NCI-H526 treated with DMSO at 0.1 percent for 48 hours (cell line): ENCODE results near the gene SLC8B1.

Source experiments
- DNase-seq: peaks from one replicate; lab custom pipeline; 2025; lab: John Stamatoyannopoulos, UW

The SLC8B1 gene

GRCh38 chr12:113318900-113319628 lies 15.8 kb downstream of the SLC8B1 start:
- DNase-seq: no peak

DNA sequence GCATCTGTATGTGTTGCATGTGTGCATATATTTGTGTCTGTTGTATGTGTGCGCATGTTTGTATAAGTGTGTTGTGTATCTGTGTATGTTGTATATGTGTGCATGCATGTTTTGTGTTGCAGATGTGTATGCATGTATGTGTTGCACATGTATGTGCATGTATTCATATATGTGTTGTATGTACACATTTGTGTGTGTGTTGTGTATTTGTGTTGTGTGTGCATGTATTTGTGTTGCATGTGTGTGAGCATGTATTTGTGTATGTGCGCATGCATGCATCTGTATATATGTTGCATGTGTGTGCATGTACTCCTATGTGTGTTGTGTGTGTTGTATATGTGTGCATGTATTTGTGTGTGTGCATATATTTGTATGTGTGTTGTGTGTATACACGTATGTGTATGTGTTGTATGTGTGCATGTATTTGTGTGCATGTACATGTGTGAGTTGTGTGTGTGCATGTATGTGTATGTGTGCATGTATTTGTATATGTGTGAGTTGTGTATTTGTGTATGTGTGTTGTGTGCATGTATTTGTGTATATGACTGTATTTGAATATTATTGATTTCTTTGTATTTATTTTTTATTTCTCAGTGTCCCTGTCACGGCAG lies 16.8 kb downstream of the SLC8B1 start:
- DNase-seq: no peak

DNA sequence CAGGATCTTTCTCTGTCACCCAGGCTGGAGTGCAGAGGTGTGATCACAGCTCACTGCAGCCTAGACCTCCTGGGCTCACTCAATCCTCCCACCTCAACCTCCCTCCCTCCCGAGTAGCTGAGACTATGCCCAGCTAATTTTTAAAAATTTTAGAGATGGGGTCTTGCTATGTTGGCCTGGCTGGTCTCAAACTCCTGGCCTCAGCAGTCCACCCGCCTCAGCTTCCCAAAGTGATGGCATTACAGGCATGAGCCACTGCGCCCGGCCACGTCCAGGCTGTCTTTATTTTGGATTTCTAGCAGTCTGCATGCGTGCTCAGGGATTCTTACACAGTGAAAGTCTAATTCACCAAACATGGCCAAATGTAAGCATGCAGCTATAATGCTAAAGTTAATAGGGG lies 17.8 kb downstream of the SLC8B1 start:
- DNase-seq: no peak

- DNase-seq: no peak
These were observed 18.8 kb downstream of the SLC8B1 start for GRCh38 chr12:113316155-113316554.

DNA sequence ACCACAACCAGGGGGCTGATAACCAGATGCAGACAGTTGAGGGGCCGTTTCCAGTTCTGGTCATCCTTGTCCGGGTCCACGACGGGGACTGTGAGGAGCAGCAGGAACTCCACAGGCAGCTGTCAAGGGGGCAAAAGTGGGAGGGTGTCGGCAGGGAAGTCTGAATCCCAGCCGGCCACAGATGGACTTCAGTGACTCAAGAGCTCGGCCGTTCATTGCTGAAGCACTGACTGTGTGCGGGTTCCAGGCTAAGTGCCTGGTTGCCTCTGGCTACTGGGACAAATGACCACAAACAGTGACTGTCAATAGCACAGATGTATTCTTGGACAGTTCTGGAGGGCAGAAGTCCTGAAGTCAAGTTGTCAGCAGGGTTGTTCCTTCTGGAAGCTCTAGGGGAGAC lies 19.6 kb downstream of the SLC8B1 start:
- no peak for DNase-seq

- no peak for DNase-seq
These were observed 20.8 kb downstream of the SLC8B1 start for GRCh38 chr12:113314121-113314529.

- DNase-seq: peak; percentile 1
These were observed 24.4 kb downstream of the SLC8B1 start for GRCh38 chr12:113310489-113310888.

GRCh38 chr12:113306382-113306781 lies 28.5 kb downstream of the SLC8B1 start:
- no peak for DNase-seq

- no peak for DNase-seq
These were observed 29.5 kb downstream of the SLC8B1 start for GRCh38 chr12:113305281-113305856.

- no peak for DNase-seq
These were observed 31.8 kb downstream of the SLC8B1 start for GRCh38 chr12:113302886-113303640.

DNA sequence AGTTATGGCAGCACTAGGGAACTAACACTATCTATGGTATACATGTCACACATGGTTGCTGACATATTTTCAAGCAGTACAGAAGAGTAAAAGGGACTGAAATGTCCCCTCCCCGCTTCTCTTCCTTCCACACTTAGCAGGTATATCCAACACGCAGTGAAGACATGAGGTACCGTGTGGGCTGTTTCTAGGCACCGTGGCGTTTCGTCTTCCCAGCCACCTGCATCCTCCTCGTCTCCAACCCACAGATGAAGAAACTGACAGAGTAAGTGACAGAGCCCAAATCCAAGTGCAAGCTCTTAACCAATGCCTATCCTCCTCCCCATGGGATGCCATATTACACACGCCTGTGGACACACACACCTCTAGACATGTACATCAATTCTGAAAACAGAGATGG lies 32.4 kb downstream of the SLC8B1 start:
- no peak for DNase-seq

DNA sequence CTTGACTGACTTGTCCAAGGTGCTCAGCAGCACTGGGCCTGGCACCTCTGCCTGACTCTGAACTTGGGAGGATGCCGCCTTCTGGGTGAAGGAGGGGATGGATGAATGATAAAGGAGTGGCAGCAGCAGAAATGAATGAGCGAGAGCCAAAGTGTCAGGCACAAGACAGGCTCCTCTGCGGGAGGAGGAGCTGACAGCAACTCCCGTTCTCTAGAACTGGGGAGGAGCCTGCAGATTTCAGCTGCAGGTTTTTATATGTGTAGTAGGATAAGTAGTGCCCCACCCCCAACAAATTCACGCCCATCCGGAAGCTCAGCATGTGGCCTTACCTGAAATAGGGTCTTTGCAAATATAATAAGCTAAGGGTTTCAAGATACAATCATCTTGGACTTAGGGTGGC lies 33.1 kb downstream of the SLC8B1 start:
- DNase-seq: no peak

- DNase-seq: no peak
These were observed 35.2 kb downstream of the SLC8B1 start for GRCh38 chr12:113299619-113300237.

GRCh38 chr12:113298861-113299545 lies 35.9 kb downstream of the SLC8B1 start:
- no peak for DNase-seq

DNA sequence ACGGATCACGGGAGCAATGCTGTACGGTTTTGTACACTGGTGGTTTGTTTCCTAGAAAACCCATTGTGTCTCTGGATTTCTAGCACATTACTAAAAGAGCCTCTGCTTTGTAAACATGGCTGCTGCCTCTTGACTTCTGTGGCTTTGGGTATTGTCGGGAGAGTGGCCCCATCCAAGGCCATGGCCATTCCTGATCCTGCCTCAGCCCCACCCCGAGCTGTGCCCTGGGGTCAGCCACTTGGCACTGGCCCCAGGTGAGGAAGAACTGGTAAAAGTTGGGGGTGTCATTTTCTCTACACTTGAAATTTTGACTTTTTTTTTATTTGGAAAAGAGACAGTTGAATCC lies 36.5 kb downstream of the SLC8B1 start:
- no peak for DNase-seq

DNA sequence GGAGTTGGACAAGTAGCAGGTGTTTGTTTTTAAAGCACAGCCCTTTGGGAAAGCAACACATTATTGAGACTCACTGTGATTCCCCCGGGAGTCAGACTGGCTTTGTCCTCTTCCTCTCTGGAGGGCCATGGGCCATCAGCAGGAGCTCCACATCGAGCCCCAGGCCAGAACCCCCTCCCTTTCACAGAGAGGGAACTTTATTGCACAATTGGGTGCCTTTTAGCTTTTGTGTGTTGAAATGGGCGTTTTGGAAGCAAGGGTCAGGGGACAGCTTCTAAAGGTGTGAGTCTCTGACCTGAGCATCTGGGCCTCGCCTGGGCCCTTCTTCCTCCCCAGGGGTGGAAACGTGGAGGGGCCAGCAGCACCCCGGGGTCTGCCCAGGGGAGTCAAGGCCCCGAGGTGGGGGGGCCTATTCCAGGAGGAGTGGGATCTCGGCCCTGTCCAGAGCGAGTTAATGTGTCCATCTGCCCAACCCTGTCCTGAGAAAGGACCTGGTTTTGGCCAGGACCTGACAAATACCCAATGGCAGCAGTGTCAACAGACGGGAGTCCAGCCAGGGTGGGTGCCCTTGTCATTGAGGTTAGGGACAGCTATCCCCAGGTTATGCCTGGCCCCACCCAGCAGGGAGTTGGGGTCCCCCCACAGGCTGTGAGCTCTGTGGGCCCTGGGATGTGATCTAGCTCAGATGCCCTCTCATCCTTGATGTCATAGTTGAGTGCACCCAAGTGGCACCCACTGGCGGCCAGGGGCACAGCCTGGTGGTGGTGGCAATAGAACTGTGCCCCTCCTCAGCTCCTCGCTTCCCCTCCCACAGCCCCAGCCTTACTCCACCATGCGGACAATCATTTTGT lies 37.1 kb downstream of the SLC8B1 start:
- no peak for DNase-seq

DNA sequence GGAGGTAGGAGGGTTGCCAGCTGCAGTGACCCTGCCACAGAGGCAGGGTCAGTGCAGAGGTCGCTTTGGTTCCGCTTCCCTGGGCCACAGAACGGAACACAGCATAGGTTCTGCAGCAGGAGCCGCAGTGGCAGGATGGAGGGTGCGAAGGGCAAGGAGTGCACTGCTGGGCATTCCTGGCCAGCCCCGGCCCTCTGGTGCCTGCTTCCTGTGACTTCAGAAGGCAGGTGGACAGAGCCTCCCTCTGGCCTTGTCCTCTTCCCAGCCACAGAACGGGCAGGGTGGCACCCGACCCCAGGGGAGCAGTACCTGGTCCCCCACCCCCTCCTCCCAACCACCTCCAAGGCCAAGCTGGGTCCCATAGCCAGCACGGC lies 37.7 kb downstream of the SLC8B1 start:
- DNase-seq: no peak

DNA sequence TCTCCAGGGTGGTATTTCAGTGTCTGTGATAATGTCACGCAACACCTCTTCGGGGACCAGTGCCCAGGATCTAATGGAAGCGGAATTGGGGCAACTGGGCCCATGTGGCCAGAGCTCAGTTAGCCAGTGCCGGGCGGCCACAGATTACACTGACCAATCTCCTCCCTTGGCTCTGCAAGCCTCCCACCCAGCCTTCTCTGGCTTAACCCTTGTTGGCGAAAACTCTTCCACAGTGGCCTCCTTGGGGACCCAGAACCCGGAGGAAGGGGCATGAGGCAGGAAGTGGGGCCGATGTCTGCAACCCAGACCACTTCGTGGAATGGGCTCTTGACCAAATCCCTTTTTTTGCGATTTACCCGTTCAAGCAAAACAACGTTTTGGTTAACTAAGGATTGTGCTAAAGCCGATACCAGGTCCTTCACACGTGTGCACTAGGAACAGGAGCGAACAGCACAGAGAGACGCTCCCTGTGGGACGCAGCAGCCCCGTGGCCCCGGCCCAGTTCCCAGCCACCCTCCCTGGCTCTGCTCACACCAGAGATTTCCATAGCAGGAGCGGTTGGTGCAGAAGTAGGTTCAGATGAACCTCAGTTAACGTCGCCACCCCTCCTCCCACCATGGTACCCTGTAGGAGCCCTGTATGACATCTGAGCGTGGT lies 38.2 kb downstream of the SLC8B1 start:
- DNase-seq: no peak

DNA sequence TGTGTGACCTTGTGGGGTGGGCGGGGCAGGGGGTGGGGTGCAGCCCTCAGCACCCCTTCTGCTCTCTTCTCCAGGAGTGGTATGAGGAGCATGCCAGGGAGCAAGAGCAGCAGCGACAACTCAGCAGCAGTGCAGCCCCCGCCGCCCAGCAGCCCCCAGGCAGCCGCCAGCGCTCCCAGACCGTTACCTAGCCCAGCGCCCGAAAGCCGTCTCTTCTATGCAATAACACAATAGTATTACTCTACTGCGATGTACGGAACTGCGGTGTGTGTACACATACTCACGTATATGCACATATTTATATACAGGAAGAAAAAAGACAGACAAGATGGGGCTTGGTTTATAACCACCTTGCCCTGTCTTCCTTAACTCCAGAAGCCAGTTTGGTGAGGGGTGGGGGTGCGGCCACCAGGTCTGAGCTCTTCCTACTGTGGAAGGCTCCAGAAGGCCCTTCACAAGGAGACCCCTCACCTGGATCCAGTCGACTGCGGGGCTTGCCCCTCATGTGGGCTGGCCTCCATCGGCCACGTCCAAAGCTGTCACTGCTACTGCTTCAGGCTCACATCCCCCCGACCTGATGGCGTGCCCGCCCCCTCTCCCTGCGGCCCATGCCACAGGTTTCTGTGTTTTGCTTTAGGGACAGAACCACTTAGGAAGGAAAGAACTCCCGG lies 38.9 kb downstream of the SLC8B1 start:
- no peak for DNase-seq

DNA sequence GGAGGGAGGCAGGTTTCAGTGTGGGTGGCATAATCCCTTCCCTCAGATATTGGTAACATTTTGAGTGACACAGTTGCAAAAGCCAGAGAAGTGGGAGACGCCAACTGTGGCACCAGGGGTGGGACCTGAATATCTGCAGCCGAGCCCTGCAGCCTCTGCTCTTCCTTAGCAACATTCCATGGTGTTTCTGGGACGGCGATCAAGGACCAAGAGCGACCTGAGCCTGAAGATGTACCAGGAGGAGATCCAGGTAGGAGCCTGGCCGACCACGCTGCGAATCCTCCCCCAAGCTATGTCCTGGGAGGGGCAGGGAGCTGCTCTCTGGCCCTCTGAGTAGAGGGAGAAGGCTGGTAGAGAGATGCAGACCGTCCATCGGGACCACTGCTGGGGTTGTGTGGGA lies 41.8 kb downstream of the SLC8B1 start:
- DNase-seq: no peak
